ENCODE results near the gene SETD3. TPM values are rescaled to one million over a fixed set of nuclear protein-coding genes. Genes with fewer than 3 reads are reported as not detected.

Gene SETD3
- total and polyA plus RNA-seq, 2 experiments from 2014 or later: 60.1 to 67.5 TPM

GRCh38 chr14:99357151-99357915, 123.3 kb downstream of the SETD3 start:
- no peak for DNase-seq (ENCODE audit: low read depth in 1 of 2, low spot score in 1 of 2)
- Histone ChIP-seq H3K4me3 (no peak overlapping the region), H3K9me3 (ENCODE audit: low read depth) (no peaks in the 10 kb centered on the region), H3K4me1 (ENCODE audit: low read depth) (no peaks in the 10 kb centered on the region), H3K36me3 (no peaks in the 10 kb centered on the region), H3K27ac (no peak overlapping the region), H3K27me3 (no peaks in the 10 kb centered on the region)
- TF ChIP-seq CTCF (IDR thresholded peaks at IDR 0.05; ENCODE audit: low read depth, low read length): no peak

- no peak overlapping the region for H3K4me3 ChIP-seq
- no peaks in the 10 kb centered on the region for H3K4me1 ChIP-seq (ENCODE audit: low read depth)
- H3K9me3 ChIP-seq (ENCODE audit: low read depth): no peaks in the 10 kb centered on the region
- H3K36me3 ChIP-seq: no peaks in the 10 kb centered on the region
- no peak for DNase-seq (ENCODE audit: low read depth in 1 of 2, low spot score in 1 of 2)
- H3K27ac ChIP-seq: no peak overlapping the region
- no peak for TF ChIP-seq CTCF (IDR thresholded peaks at IDR 0.05; ENCODE audit: low read depth, low read length)
- H3K27me3 ChIP-seq: no peaks in the 10 kb centered on the region
Measured at GRCh38 chr14:99356031-99356608, 124.5 kb downstream of the SETD3 start.

GRCh38 chr14:99354166-99354875, 126.3 kb downstream of the SETD3 start:
- Histone ChIP-seq H3K4me1 (ENCODE audit: low read depth) (no peaks in the 10 kb centered on the region), H3K36me3 (no peaks in the 10 kb centered on the region), H3K27me3 (no peaks in the 10 kb centered on the region), H3K4me3 (no peak overlapping the region), H3K27ac (no peak overlapping the region), H3K9me3 (ENCODE audit: low read depth) (no peaks in the 10 kb centered on the region)
- DNase-seq (ENCODE audit: low read depth in 1 of 2, low spot score in 1 of 2): no peak
- TF ChIP-seq CTCF (IDR thresholded peaks at IDR 0.05; ENCODE audit: low read depth, low read length): no peak

- no peaks in the 10 kb centered on the region for H3K27me3 ChIP-seq
- H3K36me3 ChIP-seq: no peaks in the 10 kb centered on the region
- H3K27ac ChIP-seq: no peak overlapping the region
- no peak for DNase-seq (ENCODE audit: low read depth in 1 of 2, low spot score in 1 of 2)
- H3K9me3 ChIP-seq (ENCODE audit: low read depth): no peaks in the 10 kb centered on the region
- TF ChIP-seq CTCF (IDR thresholded peaks at IDR 0.05; ENCODE audit: low read depth, low read length): no peak
- H3K4me3 ChIP-seq: no peak overlapping the region
- no peaks in the 10 kb centered on the region for H3K4me1 ChIP-seq (ENCODE audit: low read depth)
Measured at GRCh38 chr14:99352688-99353280, 127.9 kb downstream of the SETD3 start.

- Histone ChIP-seq H3K27ac (no peak overlapping the region), H3K4me3 (no peak overlapping the region), H3K27me3 (no peaks in the 10 kb centered on the region), H3K36me3 (no peaks in the 10 kb centered on the region), H3K9me3 (ENCODE audit: low read depth) (no peaks in the 10 kb centered on the region), H3K4me1 (ENCODE audit: low read depth) (no peaks in the 10 kb centered on the region)
- DNase-seq (ENCODE audit: low read depth in 1 of 2, low spot score in 1 of 2): no peak
- no peak for TF ChIP-seq CTCF (IDR thresholded peaks at IDR 0.05; ENCODE audit: low read depth, low read length)
Measured at GRCh38 chr14:99351166-99352007, 129.3 kb downstream of the SETD3 start.

All from cardiac muscle cell (in vitro differentiated cells and primary cell).